GM21737 (cell line): ENCODE results near the gene PTPRN2.
"Not testable (repeated sequence)": the region's sequence is repeated elsewhere in the genome, so short reads cannot be mapped to it uniquely, and the experiment has no call there.

Experiments
- ATAC-seq: cut with Tn5 transposase; IDR thresholded peaks from one replicate; pipeline ENCODE4 v1.9.1; 2021; ENCODE audit warnings: mild to moderate bottlenecking, moderate library complexity; ENCODE audit not compliant: unreplicated experiment

Gene PTPRN2

GRCh38 chr7:157895520-157896375 is 691.9 kb downstream of the PTPRN2 start:
- ATAC-seq, result no peak

- not testable (repeated sequence) for ATAC-seq
Observed at GRCh38 chr7:157895098-157895497, 692.5 kb downstream of the PTPRN2 start.

- no peak for ATAC-seq
Observed at GRCh38 chr7:157893535-157894044, 694.0 kb downstream of the PTPRN2 start.

- ATAC-seq, result no peak
Observed at GRCh38 chr7:157892751-157893523, 694.7 kb downstream of the PTPRN2 start.

- no peak for ATAC-seq
Observed at GRCh38 chr7:157890921-157891401, 696.7 kb downstream of the PTPRN2 start.

- ATAC-seq, result no peak
Observed at GRCh38 chr7:157889480-157889879, 698.1 kb downstream of the PTPRN2 start.

DNA sequence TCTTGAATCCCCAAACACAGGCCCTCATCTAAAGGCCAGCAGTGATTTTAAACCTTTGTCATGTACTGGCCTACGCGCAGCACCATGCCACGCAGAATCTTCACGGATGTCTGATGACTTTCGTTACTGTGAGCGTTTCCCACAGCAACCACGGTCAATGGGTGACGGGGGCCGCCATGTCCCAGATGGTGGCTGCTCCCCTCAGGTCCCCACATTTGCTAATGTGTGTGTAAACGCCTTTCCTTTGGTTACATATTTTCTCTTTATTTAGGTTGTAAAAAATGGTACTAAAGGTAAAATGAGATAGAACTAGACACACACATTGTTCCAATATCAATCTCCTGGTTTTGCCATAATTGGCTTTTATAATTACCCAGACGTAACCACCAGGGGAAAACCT is 699.0 kb downstream of the PTPRN2 start:
- ATAC-seq, result no peak

DNA sequence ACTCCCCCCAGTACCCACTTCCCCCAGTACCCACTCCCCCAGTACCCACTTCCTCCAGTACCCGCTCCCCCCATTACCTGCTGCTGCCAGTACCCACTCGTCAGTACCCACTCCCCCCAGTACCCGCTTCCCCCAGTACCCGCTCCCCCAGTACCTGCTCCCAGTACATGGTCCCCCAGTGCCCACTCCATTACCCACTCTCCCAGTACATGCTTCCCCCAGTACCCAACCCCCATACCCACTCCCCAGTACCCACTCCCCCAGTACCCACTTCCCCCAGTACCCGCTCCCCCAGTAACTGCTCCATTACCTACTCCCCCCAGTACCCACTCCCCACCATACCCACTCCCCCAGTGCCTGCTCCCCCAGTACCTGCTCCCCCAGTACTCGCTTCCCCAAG is 700.2 kb downstream of the PTPRN2 start:
- ATAC-seq, result no peak

- ATAC-seq, result no peak
Observed at GRCh38 chr7:157886711-157887110, 700.9 kb downstream of the PTPRN2 start.

- ATAC-seq, result no peak
Observed at GRCh38 chr7:157886266-157886665, 701.4 kb downstream of the PTPRN2 start.

- ATAC-seq, result no peak
Observed at GRCh38 chr7:157885140-157885539, 702.5 kb downstream of the PTPRN2 start.

- no peak for ATAC-seq
Observed at GRCh38 chr7:157884461-157885062, 703.1 kb downstream of the PTPRN2 start.

DNA sequence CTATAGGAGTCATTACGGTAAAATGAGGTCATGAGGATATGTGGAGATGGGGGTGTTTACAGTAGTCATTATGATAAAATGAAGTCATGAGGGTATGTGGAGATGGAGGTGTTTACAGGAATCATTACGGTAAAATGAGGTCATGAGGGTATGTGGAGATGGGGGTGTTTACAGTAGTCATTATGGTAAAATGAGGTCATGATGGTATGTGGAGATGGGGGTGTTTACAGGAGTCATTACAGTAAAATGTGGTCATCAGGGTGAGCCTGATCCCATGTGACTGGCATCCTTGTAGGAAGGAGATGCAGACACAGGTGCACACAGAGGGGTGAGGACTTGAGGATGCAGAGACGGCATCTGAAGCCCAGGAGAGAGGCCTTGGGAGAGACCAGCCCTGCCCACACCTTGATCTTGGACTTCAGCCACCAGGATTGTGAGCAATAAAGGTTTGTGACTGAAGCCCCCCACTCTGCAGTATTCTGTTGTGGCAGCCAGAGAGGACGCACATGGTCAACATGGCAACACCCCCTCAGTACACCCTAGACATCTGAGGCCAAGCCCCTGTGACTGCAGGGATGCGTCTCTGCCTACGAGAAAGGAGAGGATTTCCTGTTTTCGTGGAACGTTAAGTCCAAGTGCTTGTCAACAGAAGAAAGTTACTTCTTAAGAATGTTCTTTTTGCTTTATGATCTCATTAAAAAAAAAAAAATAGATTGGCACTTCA is 706.4 kb downstream of the PTPRN2 start:
- ATAC-seq, result no peak

DNA sequence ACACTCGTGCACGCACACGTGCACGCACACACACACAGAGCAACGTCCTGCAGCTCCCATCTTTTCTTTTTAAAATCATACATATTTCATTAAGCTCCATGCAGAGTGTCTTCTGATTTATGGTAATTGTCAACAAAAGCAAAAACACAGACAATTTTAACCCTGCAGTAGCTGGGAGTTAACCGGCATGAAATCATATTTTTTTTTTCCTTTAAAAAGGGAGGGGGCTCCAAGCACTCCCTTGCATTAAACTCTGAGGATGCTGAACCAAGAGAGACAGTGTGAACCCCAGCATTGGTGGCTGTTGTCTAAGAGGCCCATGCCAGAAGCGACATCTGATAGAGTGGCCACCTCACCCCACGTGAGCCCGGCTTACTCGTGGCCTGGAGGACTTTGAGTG is 708.2 kb downstream of the PTPRN2 start:
- ATAC-seq, result no peak

- no peak for ATAC-seq
Observed at GRCh38 chr7:157877298-157878090, 710.1 kb downstream of the PTPRN2 start.

GRCh38 chr7:157876469-157877285 is 710.9 kb downstream of the PTPRN2 start:
- no peak for ATAC-seq

- no peak for ATAC-seq
Observed at GRCh38 chr7:157875230-157876179, 712.1 kb downstream of the PTPRN2 start.

DNA sequence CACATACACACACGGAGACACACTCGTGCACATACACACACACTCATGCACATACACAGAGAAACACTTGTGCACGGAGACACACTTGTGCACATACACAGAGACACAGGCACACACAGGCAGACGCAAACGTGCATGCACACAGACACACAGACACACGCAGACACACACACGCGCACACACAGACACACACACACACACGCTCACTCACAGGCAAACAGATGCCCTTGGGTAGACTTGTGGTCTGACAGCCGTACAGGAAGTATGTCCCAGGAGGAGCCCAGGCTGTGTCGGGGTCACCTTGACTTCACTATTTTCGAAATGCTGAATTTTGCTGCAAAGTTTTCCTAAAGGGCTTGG is 712.8 kb downstream of the PTPRN2 start:
- no peak for ATAC-seq
